NCI-H446 (cell line): Measurements from ENCODE around the gene DHX58.

Experiments used
- DNase-seq, 2 experiments: peaks; one replicate each; lab custom pipeline; 2025; lab: John Stamatoyannopoulos, UW

DHX58 gene

DNA sequence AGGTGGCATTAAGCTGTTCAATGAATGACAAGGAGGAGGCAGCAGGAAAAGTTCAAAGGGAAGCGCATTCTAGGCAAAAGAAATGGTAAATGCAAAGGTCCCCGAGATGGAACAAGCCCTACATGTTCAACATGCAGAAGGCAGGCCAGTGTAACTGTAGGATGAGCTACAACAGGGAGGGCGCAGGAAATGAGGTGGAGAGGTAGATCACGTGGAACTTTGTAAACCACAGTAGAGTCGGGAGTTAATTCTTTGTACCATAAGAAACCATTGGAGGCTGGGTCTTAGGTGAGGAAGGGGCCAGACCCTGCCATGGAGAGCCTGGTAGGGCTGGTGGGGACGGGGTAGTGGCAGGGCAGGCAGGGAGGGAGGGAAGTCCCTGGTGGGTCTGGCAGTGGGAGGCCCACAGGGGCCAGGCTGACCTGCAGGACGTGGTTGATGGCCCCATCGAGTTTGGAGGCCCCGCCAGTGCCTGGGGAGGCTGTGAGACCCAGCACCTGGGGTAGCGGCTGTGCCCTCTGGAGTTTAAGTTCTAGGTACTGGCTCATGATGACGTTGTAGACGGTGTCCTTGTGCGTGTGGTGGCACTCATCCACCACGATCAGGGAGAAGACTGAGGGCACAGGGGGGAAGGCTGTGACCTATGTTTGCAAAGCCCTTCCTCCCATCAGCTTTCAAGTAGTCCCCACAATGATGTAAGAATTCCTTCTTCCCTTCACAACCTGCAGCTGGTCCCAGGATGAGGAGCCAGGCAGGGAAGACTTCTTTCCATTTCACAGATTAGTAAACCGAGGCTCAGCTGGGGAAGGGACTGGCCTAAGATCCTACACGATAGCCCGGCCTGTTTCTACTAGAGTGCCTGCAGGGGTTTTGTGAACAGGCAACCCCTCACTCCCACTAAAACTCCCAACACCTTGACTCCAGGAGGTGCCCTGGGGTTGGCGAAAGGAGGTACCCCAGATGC lies 1.9 kb downstream of the DHX58 start:
- DNase-seq, result no peak

DNA sequence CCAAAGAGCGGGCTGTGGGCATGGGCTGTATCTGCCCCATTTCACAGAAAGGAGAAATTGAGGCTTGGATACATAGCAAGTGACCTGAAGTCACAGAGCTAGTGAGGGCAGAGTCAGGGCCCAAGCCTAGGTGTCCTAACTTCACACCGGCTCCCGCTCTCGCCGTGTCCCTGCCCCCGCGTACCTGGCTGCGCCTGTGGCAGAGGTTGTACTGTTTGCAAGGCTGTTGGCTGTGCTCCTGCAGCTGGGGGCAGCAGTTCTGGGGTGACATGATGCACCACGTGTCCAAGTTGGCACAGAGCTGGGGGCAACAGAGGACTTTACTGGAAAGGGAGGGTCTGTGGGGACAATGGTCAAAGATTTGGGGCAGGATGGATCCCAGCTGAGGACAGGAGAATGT lies 3.4 kb downstream of the DHX58 start:
- DNase-seq, result no peak

DNA sequence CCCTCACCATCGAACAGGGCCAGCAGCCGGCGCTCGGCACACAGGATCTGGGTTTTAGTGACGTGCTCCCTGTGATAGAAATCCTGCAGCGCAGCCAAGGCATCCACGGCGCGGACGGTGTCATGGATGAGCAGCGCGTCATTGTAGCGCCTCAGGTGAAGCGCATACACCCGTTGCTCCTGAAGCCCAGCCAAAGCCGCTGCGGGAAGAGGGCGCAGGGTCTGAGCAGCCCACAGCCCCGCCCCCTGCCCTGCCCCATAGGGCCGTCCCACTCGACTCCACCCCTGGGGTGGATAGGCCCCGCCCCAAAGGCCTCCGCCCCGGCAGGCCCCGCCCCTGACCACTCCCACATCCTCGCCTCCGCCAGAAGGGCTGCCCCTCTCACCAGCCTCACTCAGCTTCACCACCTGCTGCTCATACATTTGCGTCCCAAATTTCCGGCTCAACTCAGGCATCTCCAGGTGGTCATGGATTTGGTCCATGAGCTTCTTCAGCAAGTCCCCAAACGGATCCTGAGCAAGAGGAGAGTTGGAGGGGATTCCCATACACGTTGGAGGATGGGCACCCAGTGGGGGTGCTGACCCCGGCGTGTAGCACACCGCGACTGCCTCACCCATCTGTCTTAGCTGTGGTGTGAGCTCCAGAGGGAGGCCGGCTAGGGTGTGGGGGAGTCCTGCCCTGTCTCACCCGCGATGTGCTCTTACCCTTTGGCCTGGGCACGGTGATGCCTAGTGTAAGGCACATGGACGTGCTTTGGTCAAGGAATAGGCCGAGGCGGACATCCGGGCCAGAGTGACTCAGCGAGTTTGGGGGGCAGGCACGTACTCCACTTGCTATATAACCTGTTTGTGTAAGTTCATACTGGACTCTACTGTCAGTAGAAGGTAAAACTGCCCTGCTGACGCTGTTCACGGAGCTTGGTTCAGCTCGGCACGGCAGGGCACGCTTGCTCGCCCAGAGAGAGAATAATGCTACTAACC lies 4.6 kb downstream of the DHX58 start:
- peak in 1 of 2 experiments; percentile 16 for DNase-seq

- no peak for DNase-seq
These were observed 5.4 kb downstream of the DHX58 start for GRCh38 chr17:42107124-42107523.

- DNase-seq, result no peak
These were observed 6.5 kb downstream of the DHX58 start for GRCh38 chr17:42106009-42106408.

- DNase-seq, result no peak
These were observed 8.2 kb downstream of the DHX58 start for GRCh38 chr17:42104264-42104663.

- no peak for DNase-seq
These were observed 9.1 kb downstream of the DHX58 start for GRCh38 chr17:42103221-42103954.

GRCh38 chr17:42101513-42102292 lies 10.8 kb downstream of the DHX58 start:
- DNase-seq, result peak in 1 of 2 experiments; percentile 49

- no peak for DNase-seq
These were observed 13.6 kb downstream of the DHX58 start for GRCh38 chr17:42098730-42099399.

DNA sequence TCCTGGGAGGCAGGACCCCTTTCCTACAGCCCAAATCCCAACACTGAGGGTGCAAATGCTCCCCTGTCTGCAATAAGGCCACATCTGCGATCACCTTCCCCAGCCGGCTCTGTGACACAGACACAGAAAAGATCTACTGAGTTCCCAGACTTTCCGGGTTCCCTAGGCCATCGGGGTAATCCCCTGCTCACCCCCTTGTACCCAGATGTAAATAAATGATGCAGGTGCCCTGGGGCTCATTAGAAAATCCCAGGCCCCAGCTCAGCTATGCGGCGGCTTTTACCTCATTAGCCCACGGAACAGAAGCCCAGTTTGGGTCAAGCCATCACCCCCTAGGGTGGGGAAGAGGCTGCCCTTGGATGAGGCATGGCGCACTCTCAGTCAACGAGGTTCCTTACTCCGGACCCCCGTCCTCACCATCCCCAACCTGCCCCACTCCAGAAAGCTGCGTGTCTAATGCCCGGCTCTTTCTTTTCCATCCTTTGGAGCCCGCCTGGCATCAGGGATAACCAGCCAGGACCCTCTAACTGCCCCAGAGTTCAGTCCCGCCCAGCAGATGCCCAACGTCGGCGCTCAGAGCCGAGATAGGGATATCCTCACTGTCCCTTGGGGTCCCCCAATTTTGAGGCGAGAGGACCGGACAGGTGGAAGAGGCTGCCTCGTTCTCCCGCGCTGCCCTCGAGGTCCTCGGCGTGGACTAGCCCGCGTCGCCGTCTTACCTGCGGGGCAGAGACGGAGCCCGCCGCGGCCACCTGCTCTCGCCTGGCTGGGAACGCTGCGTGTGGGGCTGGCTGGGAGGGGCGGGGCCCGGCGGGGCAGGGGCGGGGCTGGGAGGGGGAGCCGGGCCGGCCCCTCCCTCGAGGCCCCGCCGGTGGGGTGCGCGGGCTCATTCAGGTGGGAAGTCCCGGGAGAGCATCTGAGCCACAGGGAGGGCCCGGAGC lies 14.6 kb downstream of the DHX58 start, which contains the start of gene ZNF385C:
ZNF385C (minus strand) TSS at position 783 of the 941 bp plus-strand sequence. CDS start 35,417 bp downstream, outside the sequence.
- no peak for DNase-seq

- no peak for DNase-seq
These were observed 16.0 kb downstream of the DHX58 start for GRCh38 chr17:42096360-42097111.

- no peak for DNase-seq
These were observed 18.0 kb downstream of the DHX58 start for GRCh38 chr17:42094375-42095069.

DNA sequence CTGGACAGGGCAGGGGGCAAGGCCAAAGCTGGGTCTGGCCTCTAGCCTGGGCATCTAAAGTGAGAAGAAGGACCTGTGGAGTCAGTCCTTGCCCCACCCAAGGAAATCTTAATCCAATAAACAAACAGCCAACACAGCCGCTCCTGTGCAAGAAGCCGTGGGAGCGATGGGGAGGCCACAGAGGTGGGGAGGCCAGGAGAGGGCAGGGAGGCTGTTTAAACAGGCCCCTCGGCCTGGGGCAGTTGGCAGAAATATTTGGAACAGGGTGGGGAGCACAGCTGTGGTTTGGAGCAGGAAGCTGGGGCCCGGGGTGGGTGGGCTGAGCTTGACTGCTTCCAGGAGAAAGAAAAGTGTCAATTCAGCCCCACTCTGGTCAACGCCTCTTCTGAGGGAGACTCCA lies 19.6 kb downstream of the DHX58 start:
- DNase-seq, result no peak

DNA sequence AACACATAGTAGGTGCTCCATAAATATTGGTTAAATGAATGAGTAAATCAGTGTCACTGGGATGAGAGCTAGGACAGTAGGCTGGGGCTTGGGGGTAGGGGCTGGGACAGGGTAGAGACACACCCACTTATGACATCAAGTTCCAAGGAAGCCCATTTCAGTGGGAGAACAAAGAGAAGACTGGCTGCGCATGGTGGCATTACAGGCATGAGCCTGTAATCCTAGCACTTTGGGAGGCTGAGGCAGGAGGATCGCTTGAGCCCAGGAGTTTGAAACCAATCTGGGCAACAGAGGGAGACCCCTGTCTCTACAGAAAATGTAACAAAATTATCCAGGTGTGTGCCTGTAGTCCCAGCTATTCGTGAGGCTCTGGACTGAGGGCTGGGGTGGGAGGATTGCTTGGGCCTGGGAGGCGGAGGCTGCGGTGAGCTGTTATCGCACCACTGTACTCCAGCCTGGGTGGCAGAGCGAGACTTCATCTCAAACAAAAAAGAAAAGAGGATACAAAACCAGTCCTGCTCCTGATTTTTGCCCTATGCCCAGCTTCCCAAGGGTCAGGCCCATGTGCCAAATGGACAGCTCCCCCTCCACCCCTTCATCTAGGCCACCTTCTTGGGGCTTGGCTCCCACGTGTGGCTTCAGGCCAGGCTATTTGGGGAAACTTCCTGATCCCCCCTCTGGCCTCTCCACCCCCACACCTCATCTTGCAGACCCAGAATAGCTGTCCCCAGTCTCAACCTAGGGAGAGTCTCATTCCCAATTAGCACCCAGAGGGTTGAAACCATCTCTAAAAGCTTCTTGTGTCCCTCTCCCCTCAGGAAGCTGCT lies 21.3 kb downstream of the DHX58 start:
- no peak for DNase-seq

DNA sequence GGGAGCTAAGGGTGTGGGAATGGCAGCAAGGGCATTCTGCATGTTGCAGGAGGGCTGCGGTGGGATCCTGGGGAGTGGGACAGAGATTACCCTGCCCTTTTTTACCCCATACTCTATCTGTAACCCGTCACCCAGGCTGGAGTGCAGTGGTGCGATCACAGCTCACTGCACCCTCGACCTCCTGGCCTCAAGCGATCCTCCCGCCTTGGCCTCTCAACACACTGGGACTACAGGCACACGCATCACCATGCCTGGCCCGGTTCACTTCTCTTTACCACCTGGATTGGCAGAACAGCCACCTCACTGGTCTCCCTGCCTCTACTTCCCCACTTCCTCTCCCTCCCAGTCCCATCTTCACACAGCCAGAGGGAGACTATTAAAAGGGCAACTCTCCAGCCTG lies 23.8 kb downstream of the DHX58 start:
- DNase-seq, result no peak

DNA sequence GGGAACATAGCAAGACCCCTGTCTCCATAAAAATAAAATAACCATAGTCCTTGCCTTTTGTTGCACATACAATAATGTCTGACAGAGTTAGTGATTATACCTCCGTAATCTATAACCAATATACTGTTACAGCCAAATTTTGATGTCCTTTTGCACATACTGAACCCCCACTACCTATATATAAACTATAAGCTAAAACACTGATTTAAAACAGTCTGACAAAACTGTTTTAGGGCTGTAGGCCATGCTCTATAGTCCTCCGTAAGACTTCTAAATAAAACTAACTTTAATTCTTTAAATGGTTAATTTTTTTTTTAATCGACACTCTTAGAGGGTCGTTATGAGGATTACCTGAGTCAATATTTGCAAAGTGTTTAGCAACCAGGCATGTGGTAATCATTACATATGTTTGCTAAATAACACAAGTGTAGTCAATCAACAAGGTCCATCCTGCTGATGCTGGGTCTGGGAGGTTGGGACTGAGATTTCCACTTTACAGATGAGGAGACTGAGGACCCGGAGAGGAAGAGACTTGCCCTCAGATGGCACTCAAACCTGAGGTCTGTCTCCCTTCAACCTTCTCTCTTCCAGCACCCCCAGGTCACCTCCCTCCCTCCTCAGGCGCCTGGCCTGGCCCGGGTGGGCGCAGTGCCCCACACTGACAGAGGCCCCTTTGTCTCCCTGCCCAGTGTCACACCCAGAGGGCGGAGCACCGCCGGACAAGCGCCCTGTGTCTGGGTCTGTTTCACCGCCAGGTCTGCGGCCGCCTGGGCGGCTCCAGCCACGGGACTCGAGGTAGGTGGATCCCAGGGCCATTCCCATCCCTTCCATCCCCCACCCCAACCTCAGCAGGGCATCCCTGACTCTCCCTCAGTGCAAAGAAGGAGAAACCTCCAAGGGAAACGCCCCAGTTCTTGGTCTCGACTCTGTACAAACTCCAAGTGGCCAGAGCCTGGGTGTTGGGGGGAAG lies 24.5 kb downstream of the DHX58 start:
- DNase-seq, result no peak
